ENCODE results near the gene PHF21A. TPM values are rescaled to one million over a fixed set of nuclear protein-coding genes. Genes with fewer than 3 reads are reported as not detected.

PHF21A gene
- total RNA-seq, 2 experiments from 2014 or later: 40.4 to 42.6 TPM

- H3K27me3 Mint-ChIP-seq (ENCODE audit: low read depth): peaks cover 34% of the 10 kb centered on the region
- H3K9me3 Mint-ChIP-seq: no peaks in the 10 kb centered on the region
- peak overlapping the region; percentile 39 for H3K4me3 Mint-ChIP-seq
- H3K4me1 Mint-ChIP-seq (ENCODE audit: low read depth): peaks cover 2% of the 10 kb centered on the region
- intact Hi-C loops (cut with micrococcal nuclease): loop anchor here (1.0 kb wide), 1 partner anchor 14 kb away; the partner anchor contains the start of gene MAPK8IP1
- no peaks in the 10 kb centered on the region for H3K36me3 Mint-ChIP-seq (ENCODE audit: low read depth)
- DNase-seq: peak; percentile 66
- CTCF ChIA-PET: no interaction called here
- H3K27ac Mint-ChIP-seq: no peak overlapping the region
These were observed 221.6 kb downstream of the PHF21A start for GRCh38 chr11:45899448-45900174.

- intact Hi-C loops (cut with micrococcal nuclease): loop anchor here (1.0 kb wide), 1 partner anchor 14 kb away; the partner anchor contains the start of gene MAPK8IP1
- Mint-ChIP-seq H3K27ac (no peak overlapping the region), H3K4me1 (ENCODE audit: low read depth) (peaks cover 2% of the 10 kb centered on the region), H3K4me3 (peak overlapping the region; percentile 39), H3K27me3 (ENCODE audit: low read depth) (peaks cover 34% of the 10 kb centered on the region), H3K36me3 (ENCODE audit: low read depth) (no peaks in the 10 kb centered on the region), H3K9me3 (no peaks in the 10 kb centered on the region)
- CTCF ChIA-PET: interaction anchor here (1.0 kb wide), 1 partner anchor 127 kb away, joined by 3 read pairs; no protein-coding TSS in a partner anchor
- no peak for DNase-seq
These were observed 222.2 kb downstream of the PHF21A start for GRCh38 chr11:45899086-45899447.

GRCh38 chr11:45897556-45897955, 223.7 kb downstream of the PHF21A start:
- Mint-ChIP-seq H3K4me3 (no peak overlapping the region), H3K4me1 (ENCODE audit: low read depth) (peaks cover 2% of the 10 kb centered on the region), H3K27ac (no peak overlapping the region), H3K27me3 (ENCODE audit: low read depth) (peaks cover 37% of the 10 kb centered on the region), H3K9me3 (no peaks in the 10 kb centered on the region), H3K36me3 (ENCODE audit: low read depth) (no peaks in the 10 kb centered on the region)
- intact Hi-C loops (cut with micrococcal nuclease): no loop called here
- no peak for DNase-seq
- CTCF ChIA-PET: no interaction called here

- Mint-ChIP-seq H3K27me3 (ENCODE audit: low read depth) (peaks cover 36% of the 10 kb centered on the region), H3K36me3 (ENCODE audit: low read depth) (no peaks in the 10 kb centered on the region), H3K9me3 (no peaks in the 10 kb centered on the region), H3K27ac (no peak overlapping the region), H3K4me1 (ENCODE audit: low read depth) (peaks cover 2% of the 10 kb centered on the region), H3K4me3 (no peak overlapping the region)
- no peak for DNase-seq
- intact Hi-C loops (cut with micrococcal nuclease): no loop called here
- CTCF ChIA-PET: no interaction called here
These were observed 224.8 kb downstream of the PHF21A start for GRCh38 chr11:45896422-45896984.

GRCh38 chr11:45895553-45896259, 225.5 kb downstream of the PHF21A start:
- CTCF ChIA-PET: no interaction called here
- H3K9me3 Mint-ChIP-seq: no peaks in the 10 kb centered on the region
- intact Hi-C loops (cut with micrococcal nuclease): no loop called here
- peaks cover 33% of the 10 kb centered on the region for H3K27me3 Mint-ChIP-seq (ENCODE audit: low read depth)
- peaks cover 2% of the 10 kb centered on the region for H3K4me1 Mint-ChIP-seq (ENCODE audit: low read depth)
- no peak overlapping the region for H3K27ac Mint-ChIP-seq
- no peak for DNase-seq
- no peaks in the 10 kb centered on the region for H3K36me3 Mint-ChIP-seq (ENCODE audit: low read depth)
- no peak overlapping the region for H3K4me3 Mint-ChIP-seq

- Mint-ChIP-seq H3K27ac (no peak overlapping the region), H3K4me1 (ENCODE audit: low read depth) (no peaks in the 10 kb centered on the region), H3K9me3 (no peaks in the 10 kb centered on the region), H3K27me3 (ENCODE audit: low read depth) (peaks cover 33% of the 10 kb centered on the region), H3K36me3 (ENCODE audit: low read depth) (no peaks in the 10 kb centered on the region), H3K4me3 (no peak overlapping the region)
- DNase-seq: no peak
- CTCF ChIA-PET: no interaction called here
- intact Hi-C loops (cut with micrococcal nuclease): no loop called here
These were observed 226.6 kb downstream of the PHF21A start for GRCh38 chr11:45894555-45895247.

- Mint-ChIP-seq H3K4me3 (no peak overlapping the region), H3K9me3 (no peaks in the 10 kb centered on the region), H3K4me1 (ENCODE audit: low read depth) (no peaks in the 10 kb centered on the region), H3K27me3 (ENCODE audit: low read depth) (peaks cover 22% of the 10 kb centered on the region), H3K36me3 (ENCODE audit: low read depth) (no peaks in the 10 kb centered on the region), H3K27ac (no peak overlapping the region)
- intact Hi-C loops (cut with micrococcal nuclease): no loop called here
- CTCF ChIA-PET: interaction anchor here (1.2 kb wide), 1 partner anchor 50 kb away, joined by 3 read pairs; no protein-coding TSS in a partner anchor
- DNase-seq: no peak
These were observed 228.4 kb downstream of the PHF21A start for GRCh38 chr11:45892856-45893255.

- CTCF ChIA-PET: no interaction called here
These were observed 230.2 kb downstream of the PHF21A start for GRCh38 chr11:45890886-45891550.

GRCh38 chr11:45889966-45890365, 231.3 kb downstream of the PHF21A start:
- no peak for DNase-seq
- Mint-ChIP-seq H3K36me3 (ENCODE audit: low read depth) (no peaks in the 10 kb centered on the region), H3K4me1 (ENCODE audit: low read depth) (peaks cover 3% of the 10 kb centered on the region), H3K9me3 (no peaks in the 10 kb centered on the region), H3K4me3 (no peak overlapping the region), H3K27me3 (ENCODE audit: low read depth) (peaks cover 9% of the 10 kb centered on the region), H3K27ac (no peak overlapping the region)
- CTCF ChIA-PET: interaction anchor here (0.6 kb wide), 1 partner anchor 599 kb away, joined by 3 read pairs; no protein-coding TSS in a partner anchor
- intact Hi-C loops (cut with micrococcal nuclease): no loop called here

More at GRCh38 chr11:45890886-45891550, 230.2 kb downstream of the PHF21A start:
- no peak for DNase-seq
- H3K36me3 Mint-ChIP-seq (ENCODE audit: low read depth): no peaks in the 10 kb centered on the region
- H3K4me3 Mint-ChIP-seq: no peak overlapping the region
- H3K27me3 Mint-ChIP-seq (ENCODE audit: low read depth): peaks cover 13% of the 10 kb centered on the region
- H3K27ac Mint-ChIP-seq: no peak overlapping the region
- H3K4me1 Mint-ChIP-seq (ENCODE audit: low read depth): no peaks in the 10 kb centered on the region
- intact Hi-C loops (cut with micrococcal nuclease): no loop called here
- no peaks in the 10 kb centered on the region for H3K9me3 Mint-ChIP-seq

GRCh38 chr11:45889555-45889954, 231.7 kb downstream of the PHF21A start:
- CTCF ChIA-PET: interaction anchor here (0.6 kb wide), 1 partner anchor 599 kb away, joined by 3 read pairs; no protein-coding TSS in a partner anchor
- Mint-ChIP-seq H3K9me3 (no peaks in the 10 kb centered on the region), H3K4me1 (ENCODE audit: low read depth) (peaks cover 5% of the 10 kb centered on the region), H3K27ac (no peak overlapping the region), H3K4me3 (no peak overlapping the region), H3K27me3 (ENCODE audit: low read depth) (peaks cover 6% of the 10 kb centered on the region), H3K36me3 (ENCODE audit: low read depth) (no peaks in the 10 kb centered on the region)
- intact Hi-C loops (cut with micrococcal nuclease): no loop called here
- DNase-seq: no peak

- H3K4me3 Mint-ChIP-seq: no peak overlapping the region
- no peaks in the 10 kb centered on the region for H3K9me3 Mint-ChIP-seq
- CTCF ChIA-PET: no interaction called here
- no peak overlapping the region for H3K27ac Mint-ChIP-seq
- H3K27me3 Mint-ChIP-seq (ENCODE audit: low read depth): peaks cover 3% of the 10 kb centered on the region
- H3K36me3 Mint-ChIP-seq (ENCODE audit: low read depth): no peaks in the 10 kb centered on the region
- intact Hi-C loops (cut with micrococcal nuclease): no loop called here
- DNase-seq: no peak
- peaks cover 6% of the 10 kb centered on the region for H3K4me1 Mint-ChIP-seq (ENCODE audit: low read depth)
These were observed 233.7 kb downstream of the PHF21A start for GRCh38 chr11:45887587-45887986.
